Liver (tissue), 3 donors: ENCODE results near the gene MTMR12.

Experiments used
- ATF3 ChIP-seq: IDR thresholded peaks from 2 replicates; pipeline ENCODE4 v1.6.1; 2016; ENCODE audit warnings: antibody characterized with exemption
- CTCF ChIP-seq: fragments of 150-350 bp; IDR thresholded peaks from 2 replicates; pipeline ENCODE4 v1.5.1; 2017; ENCODE audit warnings: improper control_type of control experiment, low read depth, low read length; ENCODE audit not compliant: missing input control
- FOXA1 ChIP-seq: IDR thresholded peaks from 2 replicates; pipeline ENCODE4 v1.6.1; 2016; ENCODE audit warnings: antibody characterized with exemption
- HNF4A ChIP-seq, 2 donors: conservative IDR thresholded peaks; 2 replicates each; pipeline ENCODE4 v1.6.1; 2016; ENCODE audit warnings: antibody characterized with exemption in 2 of 2, mild to moderate bottlenecking in 2 of 2
- MAX ChIP-seq: IDR thresholded peaks from 2 replicates; pipeline ENCODE4 v1.6.1; 2016; ENCODE audit warnings: antibody characterized with exemption
- RAD21 ChIP-seq, 2 donors: IDR thresholded peaks; 2 replicates each; pipeline ENCODE4 v1.6.1; 2016; ENCODE audit warnings: antibody characterized with exemption in 2 of 2, mild to moderate bottlenecking in 2 of 2
- REST ChIP-seq: IDR thresholded peaks from 2 replicates; pipeline ENCODE4 v1.6.1; 2016; ENCODE audit warnings: antibody characterized with exemption, mild to moderate bottlenecking
- RXRA ChIP-seq, 2 donors: IDR thresholded peaks; 2 replicates each; pipeline ENCODE4 v1.6.1; 2017 to 2018; ENCODE audit warnings: antibody characterized with exemption in 2 of 2, mild to moderate bottlenecking in 1 of 2
- SP1 ChIP-seq: IDR thresholded peaks from 2 replicates; pipeline ENCODE4 v1.6.1; 2018; ENCODE audit warnings: antibody characterized with exemption, mild to moderate bottlenecking
- TAF1 ChIP-seq: conservative IDR thresholded peaks from 2 replicates; pipeline ENCODE4 v1.6.1; 2016; ENCODE audit warnings: antibody characterized with exemption, mild to moderate bottlenecking
- YY1 ChIP-seq: IDR thresholded peaks from 2 replicates; pipeline ENCODE4 v1.6.1; 2016; ENCODE audit warnings: antibody characterized with exemption, mild to moderate bottlenecking
- ZBTB33 ChIP-seq: IDR thresholded peaks from 2 replicates; pipeline ENCODE4 v1.6.1; 2016; ENCODE audit warnings: antibody characterized with exemption
- donor health status: healthy.
- donor health status: healthy.

- TF ChIP-seq RAD21 (IDR thresholded peaks at IDR 0.05) (no peak), CTCF (no peak), REST (no peak), ATF3 (no peak), FOXA1 (no peak), TAF1 (no peak), MAX (no peak), SP1 (no peak), ZBTB33 (no peak), HNF4A (conservative IDR thresholded peaks at IDR 0.05) (no peak), RXRA (IDR thresholded peaks at IDR 0.05) (no peak), YY1 (no peak)
These were observed 26.5 kb upstream of the MTMR12 start for GRCh38 chr5:32339198-32339597.
